Measurements from ENCODE around the gene PRDM11.

DNA sequence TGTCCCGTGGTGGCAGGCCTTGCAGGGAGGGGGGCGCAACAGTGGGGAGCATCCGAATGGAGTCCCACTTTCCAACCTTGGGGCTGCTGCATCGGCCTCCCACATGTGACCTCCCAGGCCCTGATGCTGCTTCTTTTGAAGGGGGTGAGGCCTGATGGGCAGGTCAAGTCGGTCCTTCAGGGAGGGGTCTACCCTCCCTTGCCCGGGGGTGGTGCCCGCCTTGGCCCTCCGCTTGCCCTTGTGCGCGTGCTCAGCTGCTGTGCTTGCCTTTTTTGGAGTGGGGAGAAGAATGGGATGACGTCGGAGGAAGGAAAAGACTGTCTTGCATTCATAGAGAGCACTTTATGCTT, 66.9 kb downstream of the PRDM11 start:
- no peak for TF ChIP-seq POLR2A (IDR thresholded peaks at IDR 0.05)
- no peak for TF ChIP-seq POLR2AphosphoS5 (IDR thresholded peaks at IDR 0.05)

All from spleen (tissue), 3 donors.